GM23338 (cell line): ENCODE measurements around the gene SRPRA. TPM values are rescaled to one million over a fixed set of nuclear protein-coding genes. Genes with fewer than 3 reads are reported as not detected.

ENCODE experiments used
- ATAC-seq: fragments of 200-7000 bp; cut with Tn5 transposase; 3 replicates; pipeline ENCODE4 v1.9.1; 2020
- DNase-seq: peaks from one replicate; pipeline ENCODE4 v3.0.0-alpha.2; 2015; ENCODE audit warnings: low spot score
- H2AFZ ChIP-seq: fragments of 200-600 bp; sonication (generic); 2 replicates; pipeline ENCODE4 v1.8.0; 2016; ENCODE audit warnings: antibody characterized with exemption, mild to moderate bottlenecking, moderate library complexity
- H3F3A ChIP-seq: fragments of 200-600 bp; sonication (generic); replicated peaks from 2 replicates; pipeline ENCODE4 v1.8.0; 2017; ENCODE audit warnings: antibody characterized with exemption, mixed run types, low read depth
- H3K27ac ChIP-seq: fragments of 200-600 bp; sonication (generic); 2 replicates; pipeline ENCODE4 v1.6.1; 2016; ENCODE audit warnings: low read depth
- H3K27me3 ChIP-seq: fragments of 200-600 bp; sonication (generic); 2 replicates; pipeline ENCODE4 v1.8.0; 2016; ENCODE audit warnings: mild to moderate bottlenecking, mixed run types, moderate library complexity; ENCODE audit not compliant: insufficient read depth
- H3K36me3 ChIP-seq: fragments of 200-600 bp; sonication (generic); 2 replicates; pipeline ENCODE4 v1.8.0; 2016; ENCODE audit warnings: mild to moderate bottlenecking; ENCODE audit not compliant: insufficient read depth
- H3K4me1 ChIP-seq: fragments of 200-600 bp; sonication (generic); 2 replicates; pipeline ENCODE4 v1.8.0; 2016; ENCODE audit warnings: mild to moderate bottlenecking, moderate library complexity; ENCODE audit not compliant: insufficient read depth
- H3K4me2 ChIP-seq: fragments of 200-600 bp; sonication (generic); 2 replicates; pipeline ENCODE4 v1.7.1; 2017; ENCODE audit warnings: mixed run types
- H3K4me3 ChIP-seq: fragments of 200-600 bp; sonication (generic); 2 replicates; pipeline ENCODE4 v1.6.1; 2016; ENCODE audit warnings: mixed run types
- H3K79me2 ChIP-seq: fragments of 200-600 bp; sonication (generic); replicated peaks from 2 replicates; pipeline ENCODE4 v1.8.0; 2017; ENCODE audit warnings: mild to moderate bottlenecking; ENCODE audit not compliant: insufficient read depth
- H3K9me2 ChIP-seq: fragments of 200-600 bp; sonication (generic); 2 replicates; pipeline ENCODE4 v1.8.0; 2017; ENCODE audit not compliant: insufficient read depth
- H4K20me1 ChIP-seq: fragments of 200-600 bp; sonication (generic); replicated peaks from 2 replicates; pipeline ENCODE4 v1.8.0; 2017; ENCODE audit warnings: mild to moderate bottlenecking; ENCODE audit not compliant: insufficient read depth
- H3K27ac Mint-ChIP-seq: 2 replicates; pipeline ENCODE4 v1.8.0; 2020; ENCODE audit warnings: inconsistent platforms, mild to moderate bottlenecking, moderate library complexity, mixed read lengths
- H3K27me3 Mint-ChIP-seq: 3 replicates; pipeline ENCODE4 v1.8.0; 2022; ENCODE audit warnings: low read depth, mild to moderate bottlenecking, moderate library complexity, mixed read lengths, inconsistent platforms; ENCODE audit not compliant: insufficient read depth, poor library complexity
- H3K36me3 Mint-ChIP-seq: 3 replicates; pipeline ENCODE4 v1.8.0; 2021; ENCODE audit warnings: low read depth, mild to moderate bottlenecking, inconsistent platforms, moderate library complexity, mixed read lengths
- H3K4me1 Mint-ChIP-seq: 3 replicates; pipeline ENCODE4 v1.8.0; 2020; ENCODE audit warnings: mild to moderate bottlenecking, inconsistent platforms, mixed read lengths
- H3K4me3 Mint-ChIP-seq: 3 replicates; pipeline ENCODE4 v1.8.0; 2021; ENCODE audit warnings: moderate library complexity, mild to moderate bottlenecking, inconsistent platforms, mixed read lengths
- H3K9me3 Mint-ChIP-seq: 3 replicates; pipeline ENCODE4 v1.8.0; 2020; ENCODE audit warnings: moderate library complexity, mild to moderate bottlenecking, inconsistent platforms, mixed read lengths
- CREB1 ChIP-seq: fragments of 250-450 bp; sonication (Bioruptor Pico); IDR thresholded peaks from 2 replicates; pipeline ENCODE4 v1.5.0; 2020; ENCODE audit warnings: low read depth, mild to moderate bottlenecking, moderate library complexity
- CTCF ChIP-seq, 2 experiments: fragments of 200-600 bp in 1 of 2; sonication (generic) in 1 of 2; conservative IDR thresholded peaks; 2 replicates each; pipeline versions ENCODE4 v1.5.1 to v1.6.1; 2016 to 2017; ENCODE audit warnings: antibody characterized with exemption in 2 of 2, low read depth in 2 of 2, mild to moderate bottlenecking in 2 of 2, moderate library complexity in 1 of 2
- ETS1 ChIP-seq: IDR thresholded peaks from 2 replicates; pipeline ENCODE4 v1.6.1; 2016; ENCODE audit warnings: antibody characterized with exemption
- EZH2 ChIP-seq: fragments of 200-600 bp; sonication (generic); IDR thresholded peaks from one replicate; pipeline ENCODE4 v1.8.0; 2017; ENCODE audit warnings: antibody characterized with exemption, mild to moderate bottlenecking, low read depth; ENCODE audit not compliant: unreplicated experiment
- EZH2phosphoT487 ChIP-seq: fragments of 200-600 bp; sonication (generic); IDR thresholded peaks from one replicate; pipeline ENCODE4 v1.8.1; 2018; ENCODE audit warnings: antibody characterized with exemption; ENCODE audit not compliant: unreplicated experiment
- JUNB ChIP-seq: IDR thresholded peaks from one replicate; pipeline ENCODE4 v1.6.1; 2016; ENCODE audit warnings: antibody characterized with exemption; ENCODE audit not compliant: unreplicated experiment
- NANOG ChIP-seq: IDR thresholded peaks from 2 replicates; pipeline ENCODE4 v1.6.1; 2016; ENCODE audit warnings: antibody characterized with exemption, borderline replicate concordance
- POLR2AphosphoS5 ChIP-seq: IDR thresholded peaks from 2 replicates; pipeline ENCODE4 v1.6.1; 2016; ENCODE audit warnings: antibody characterized with exemption, low read depth
- STAT1 ChIP-seq: IDR thresholded peaks from one replicate; pipeline ENCODE4 v1.6.1; 2016; ENCODE audit warnings: antibody characterized with exemption; ENCODE audit not compliant: unreplicated experiment
- ZNF114 ChIP-seq: fragments of 250-450 bp; sonication (Bioruptor Pico); IDR thresholded peaks from 2 replicates; pipeline ENCODE4 v1.5.0; 2020; ENCODE audit warnings: mild to moderate bottlenecking, moderate library complexity
- ZNF331 ChIP-seq: fragments of 250-450 bp; sonication (Bioruptor Pico); IDR thresholded peaks from 2 replicates; pipeline ENCODE4 v1.5.0; 2020; ENCODE audit warnings: low read depth, mild to moderate bottlenecking, moderate library complexity
- polyA plus RNA-seq: library from polyadenylated mRNA; unstranded; fragments of >200 nt; fragmentation: Nextera tagmentation; extraction: Ambion mirVana; gene quantifications from 2 replicates; pipeline ENCODE4 v1.2.1, GENCODE V29; 2016
- total RNA-seq: library from RNA; depleted of rRNA; stranded (reverse); fragments of >200 nt; shearing (Covaris generic); gene quantifications from 2 replicates; pipeline ENCODE4 v1.2.3, GENCODE V29; 2014
- TF ChIP-seq, protein P1 (sequence below): IDR thresholded peaks from one replicate; pipeline ENCODE4 v1.6.1; 2018; ENCODE audit warnings: antibody characterized with exemption; ENCODE audit not compliant: unreplicated experiment

The SRPRA gene
- total and polyA plus RNA-seq, 2 experiments from 2014 or later: 27.1 to 53.2 TPM

DNA sequence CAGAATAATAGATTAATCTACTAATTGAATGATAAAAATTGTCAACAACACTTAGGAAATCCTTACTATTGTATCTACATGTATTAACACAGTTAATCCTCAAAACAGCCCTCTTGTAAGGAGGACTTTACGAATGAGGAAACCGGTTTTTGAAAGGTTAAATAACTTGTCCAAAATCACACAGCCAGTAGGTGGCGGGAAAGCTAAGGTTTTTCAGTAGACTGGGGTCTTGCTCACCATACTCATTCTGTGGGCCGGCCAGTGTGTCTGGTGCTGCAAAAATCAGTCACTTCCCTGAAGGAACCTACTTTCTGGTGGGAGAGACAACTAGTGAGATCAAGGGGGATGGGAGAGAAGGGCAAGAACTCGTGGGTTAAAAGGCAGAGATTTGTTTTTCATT is 39.0 kb upstream of the SRPRA start:
- no peak overlapping the region for H2AFZ ChIP-seq
- peaks cover 12% of the 10 kb centered on the region for H3K79me2 ChIP-seq
- H3K9me2 ChIP-seq: no peaks in the 10 kb centered on the region
- no peak overlapping the region for H3K4me3 ChIP-seq
- ATAC-seq: no peak
- Mint-ChIP-seq H3K9me3 (0 out of 3 replicates have a peak, but pooled peaks cover under 1% of the 10 kb centered on the region), H3K27ac (no peak overlapping the region), H3K4me1 (peaks cover 17% of the 10 kb centered on the region), H3K4me3 (no peak overlapping the region), H3K36me3 (peaks cover 28% of the 10 kb centered on the region), H3K27me3 (peaks cover 5% of the 10 kb centered on the region)
- H3K4me2 ChIP-seq: no peak overlapping the region
- H4K20me1 ChIP-seq: no peaks in the 10 kb centered on the region
- DNase-seq: peak; percentile 87
- no peak overlapping the region for H3K27ac ChIP-seq
- TF ChIP-seq POLR2AphosphoS5 (no peak), CREB1 (CRISPR knock-in tag) (no peak), CTCF (conservative IDR thresholded peaks at IDR 0.05; ENCODE audit: low read depth in 2 of 2) (peak; percentile 68 to 75), ZNF114 (CRISPR knock-in tag) (no peak)
- H3K4me1 ChIP-seq: no peaks in the 10 kb centered on the region
- H3F3A ChIP-seq: no peaks in the 10 kb centered on the region
- no peaks in the 10 kb centered on the region for H3K36me3 ChIP-seq
- H3K27me3 ChIP-seq: no peaks in the 10 kb centered on the region

DNA sequence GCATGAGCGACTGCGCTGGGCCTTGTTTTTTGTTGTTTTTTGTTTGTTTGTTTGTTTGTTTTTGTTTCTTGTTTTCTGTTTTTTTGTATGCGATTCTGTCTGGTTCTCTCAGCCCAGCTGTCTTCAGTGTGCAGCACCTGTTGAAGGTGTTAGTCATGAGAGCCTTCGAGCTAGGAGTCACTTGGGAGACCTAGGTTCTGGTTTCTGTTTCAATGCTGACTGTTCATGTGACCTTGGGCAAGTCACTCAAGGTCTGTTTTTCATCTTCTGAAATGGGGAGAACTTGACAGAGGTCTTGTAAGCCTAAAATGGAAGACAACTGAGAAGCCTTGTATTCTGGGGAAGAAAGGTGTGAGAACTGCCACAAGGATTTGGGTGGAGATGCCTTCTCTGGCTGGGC is 37.0 kb upstream of the SRPRA start:
- no peak overlapping the region for H3K4me2 ChIP-seq
- H3K9me2 ChIP-seq: no peaks in the 10 kb centered on the region
- H4K20me1 ChIP-seq: no peaks in the 10 kb centered on the region
- ATAC-seq (no peak), DNase-seq (no peak)
- peaks cover 22% of the 10 kb centered on the region for H3K79me2 ChIP-seq
- Mint-ChIP-seq H3K27ac (no peak overlapping the region), H3K9me3 (0 out of 3 replicates have a peak, but pooled peaks cover 2% of the 10 kb centered on the region), H3K4me1 (peaks cover 19% of the 10 kb centered on the region), H3K36me3 (peaks cover 31% of the 10 kb centered on the region), H3K4me3 (no peak overlapping the region; the same call in 2 of the 3 replicates), H3K27me3 (peaks cover 5% of the 10 kb centered on the region)
- H3K36me3 ChIP-seq: no peaks in the 10 kb centered on the region
- H3K27ac ChIP-seq: no peak overlapping the region
- H3F3A ChIP-seq: no peaks in the 10 kb centered on the region
- H2AFZ ChIP-seq: no peak overlapping the region
- no peak overlapping the region for H3K4me3 ChIP-seq
- no peaks in the 10 kb centered on the region for H3K27me3 ChIP-seq
- H3K4me1 ChIP-seq: no peaks in the 10 kb centered on the region
- no peak for TF ChIP-seq JUNB
- no peak for TF ChIP-seq ETS1
- TF ChIP-seq STAT1: no peak
- no peak for TF ChIP-seq CTCF (conservative IDR thresholded peaks at IDR 0.05; ENCODE audit: low read depth in 2 of 2)
- TF ChIP-seq CREB1 (CRISPR knock-in tag): no peak
- TF ChIP-seq POLR2AphosphoS5: no peak
- TF ChIP-seq ZNF331 (CRISPR knock-in tag): no peak
- no peak for TF ChIP-seq NANOG
- TF ChIP-seq EZH2: no peak
- TF ChIP-seq, protein P1, sequence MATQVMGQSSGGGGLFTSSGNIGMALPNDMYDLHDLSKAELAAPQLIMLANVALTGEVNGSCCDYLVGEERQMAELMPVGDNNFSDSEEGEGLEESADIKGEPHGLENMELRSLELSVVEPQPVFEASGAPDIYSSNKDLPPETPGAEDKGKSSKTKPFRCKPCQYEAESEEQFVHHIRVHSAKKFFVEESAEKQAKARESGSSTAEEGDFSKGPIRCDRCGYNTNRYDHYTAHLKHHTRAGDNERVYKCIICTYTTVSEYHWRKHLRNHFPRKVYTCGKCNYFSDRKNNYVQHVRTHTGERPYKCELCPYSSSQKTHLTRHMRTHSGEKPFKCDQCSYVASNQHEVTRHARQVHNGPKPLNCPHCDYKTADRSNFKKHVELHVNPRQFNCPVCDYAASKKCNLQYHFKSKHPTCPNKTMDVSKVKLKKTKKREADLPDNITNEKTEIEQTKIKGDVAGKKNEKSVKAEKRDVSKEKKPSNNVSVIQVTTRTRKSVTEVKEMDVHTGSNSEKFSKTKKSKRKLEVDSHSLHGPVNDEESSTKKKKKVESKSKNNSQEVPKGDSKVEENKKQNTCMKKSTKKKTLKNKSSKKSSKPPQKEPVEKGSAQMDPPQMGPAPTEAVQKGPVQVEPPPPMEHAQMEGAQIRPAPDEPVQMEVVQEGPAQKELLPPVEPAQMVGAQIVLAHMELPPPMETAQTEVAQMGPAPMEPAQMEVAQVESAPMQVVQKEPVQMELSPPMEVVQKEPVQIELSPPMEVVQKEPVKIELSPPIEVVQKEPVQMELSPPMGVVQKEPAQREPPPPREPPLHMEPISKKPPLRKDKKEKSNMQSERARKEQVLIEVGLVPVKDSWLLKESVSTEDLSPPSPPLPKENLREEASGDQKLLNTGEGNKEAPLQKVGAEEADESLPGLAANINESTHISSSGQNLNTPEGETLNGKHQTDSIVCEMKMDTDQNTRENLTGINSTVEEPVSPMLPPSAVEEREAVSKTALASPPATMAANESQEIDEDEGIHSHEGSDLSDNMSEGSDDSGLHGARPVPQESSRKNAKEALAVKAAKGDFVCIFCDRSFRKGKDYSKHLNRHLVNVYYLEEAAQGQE: no peak
- TF ChIP-seq EZH2phosphoT487: no peak
- TF ChIP-seq ZNF114 (CRISPR knock-in tag): no peak
